Stimulated activated CD4-positive, alpha-beta T cell treated with anti-CD3 and anti-CD28 coated beads, Interleukin-15, amount 100 ng/mL, for 1 hour (primary cell): ENCODE measurements around the gene FAM47E.

Experiments used
- DNase-seq, 2 donors: peaks; one replicate each; pipeline ENCODE4 v3.0.0-alpha.2; 2020; ENCODE audit warnings: low read depth in 1 of 2, low spot score in 1 of 2

FAM47E gene

GRCh38 chr4:76301068-76301774 lies 49.7 kb downstream of the FAM47E start:
- no peak for DNase-seq

GRCh38 chr4:76301775-76302162 lies 50.2 kb downstream of the FAM47E start:
- no peak for DNase-seq

DNA sequence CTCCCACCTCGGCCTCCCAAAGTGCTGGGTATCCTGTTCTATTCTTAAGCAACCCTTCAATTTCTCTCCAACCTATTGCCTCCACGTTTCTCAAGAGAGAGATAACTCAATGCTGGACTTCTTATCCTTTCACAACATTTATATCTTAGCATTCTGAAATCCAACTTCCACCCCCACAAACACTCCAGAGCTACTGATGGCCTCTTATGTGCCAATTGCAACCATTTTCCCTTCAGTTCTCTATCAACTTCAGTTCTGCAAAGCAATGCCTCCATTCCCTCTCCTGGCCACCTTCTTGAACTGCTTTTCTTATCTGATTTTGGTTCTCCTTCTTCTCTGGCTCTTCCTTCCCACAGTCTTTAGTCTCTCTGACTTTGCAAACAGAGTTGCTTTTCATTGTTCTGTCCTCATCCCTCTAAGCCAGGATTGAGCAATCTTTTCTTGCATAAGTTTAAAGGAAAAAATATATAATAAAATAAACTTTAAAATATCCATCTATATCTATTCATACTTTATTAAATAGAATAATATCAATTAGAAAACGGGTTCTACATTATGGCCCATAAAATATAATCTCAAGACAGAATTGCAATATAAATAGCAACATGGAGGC lies 51.4 kb downstream of the FAM47E start:
- DNase-seq, result no peak

- no peak for DNase-seq
These were observed 53.6 kb downstream of the FAM47E start for GRCh38 chr4:76305033-76305687.

GRCh38 chr4:76305971-76306881 lies 54.7 kb downstream of the FAM47E start, which contains the start of gene STBD1:
Gene STBD1 (plus strand): TSS chr4:76306733. CDS start chr4:76306770, 37 bp downstream.
- peak in 1 of 2 donors; percentile 9 for DNase-seq

DNA sequence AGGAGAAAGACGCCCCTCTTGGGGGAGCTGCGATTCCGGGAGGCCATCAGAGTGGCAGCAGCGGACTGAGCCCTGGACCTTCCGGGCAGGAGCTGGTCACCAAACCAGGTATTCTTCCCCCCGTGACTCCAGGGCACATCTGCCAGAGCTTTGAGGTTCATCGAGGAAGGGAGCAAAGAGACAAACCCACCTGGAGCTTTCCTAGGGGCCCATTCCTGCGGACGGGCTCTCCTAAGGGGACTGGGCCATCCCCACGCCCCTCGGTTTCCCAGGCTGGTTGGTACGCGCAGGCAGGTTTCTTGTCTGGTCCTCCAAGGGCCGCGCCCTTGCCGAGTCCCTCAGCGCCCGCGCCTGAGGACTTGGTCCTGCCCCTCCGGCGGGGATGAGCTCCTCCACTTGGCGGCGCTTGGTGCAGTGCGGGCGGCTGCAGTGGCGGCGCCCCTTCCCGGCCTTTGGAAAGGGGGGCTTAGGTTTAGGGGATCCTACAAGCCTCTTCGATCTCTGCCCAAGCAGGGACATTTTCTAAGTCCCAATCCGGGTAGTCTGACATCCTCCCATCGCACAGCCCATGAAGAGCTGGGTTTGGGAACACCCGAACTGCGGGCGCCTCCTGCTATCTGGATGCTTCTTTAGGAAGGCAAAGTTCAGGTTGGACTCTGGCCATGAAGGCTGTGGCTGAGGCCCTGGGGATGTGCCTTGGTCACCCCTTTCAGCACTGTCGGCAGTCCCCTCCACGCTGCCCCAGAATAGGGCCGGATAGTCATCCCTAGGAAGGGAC lies 55.5 kb downstream of the FAM47E start:
- DNase-seq, result no peak

- DNase-seq, result no peak
These were observed 56.1 kb downstream of the FAM47E start for GRCh38 chr4:76307660-76308014.

DNA sequence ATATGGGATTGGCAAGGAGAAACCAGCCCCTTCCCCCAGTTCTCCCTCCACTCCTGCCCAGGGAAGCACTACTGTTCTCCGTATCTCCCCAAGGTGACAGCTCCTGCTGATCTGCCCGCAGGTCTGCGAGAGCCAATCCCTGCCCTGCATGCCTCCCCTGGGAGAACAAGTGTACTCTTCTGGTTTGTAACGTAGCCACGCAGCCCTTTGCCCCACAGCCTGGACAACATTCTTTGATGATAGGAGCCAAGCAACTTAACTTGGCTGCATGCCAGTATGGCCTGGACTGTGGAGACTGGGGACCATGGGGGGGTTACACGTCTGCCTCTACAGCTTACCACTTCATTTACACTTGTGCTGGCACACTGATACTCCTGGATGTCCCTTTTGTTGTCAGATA lies 57.0 kb downstream of the FAM47E start:
- DNase-seq, result no peak

DNA sequence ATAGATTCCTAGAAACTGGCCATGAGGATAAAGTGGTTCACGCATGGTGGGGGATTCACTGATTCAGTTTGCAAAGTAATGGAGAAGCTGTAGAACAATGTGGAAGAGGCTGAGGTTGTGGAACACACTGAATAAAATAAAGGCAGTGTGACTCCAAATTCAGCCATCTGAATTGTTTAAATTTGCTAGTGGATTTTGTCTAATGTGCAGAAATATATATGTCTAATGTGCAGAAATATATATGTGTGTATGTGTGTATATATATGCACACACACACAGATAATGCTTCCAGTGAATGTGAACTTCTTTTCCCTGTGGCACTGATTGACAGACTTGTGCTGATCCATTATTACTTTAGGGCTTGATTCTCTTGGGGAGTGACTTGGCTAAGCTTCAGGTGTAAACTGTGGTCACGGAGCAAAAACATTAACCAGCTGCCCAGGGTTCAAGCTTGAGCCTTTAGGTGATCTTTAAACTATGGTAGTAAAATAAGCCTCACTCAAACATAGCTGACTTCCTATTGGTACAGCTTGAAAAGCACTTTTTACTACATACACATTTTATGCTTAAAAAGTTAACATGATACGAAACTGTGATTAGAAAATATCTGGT lies 58.5 kb downstream of the FAM47E start:
- DNase-seq, result no peak

- DNase-seq, result no peak
These were observed 59.2 kb downstream of the FAM47E start for GRCh38 chr4:76310683-76311082.

DNA sequence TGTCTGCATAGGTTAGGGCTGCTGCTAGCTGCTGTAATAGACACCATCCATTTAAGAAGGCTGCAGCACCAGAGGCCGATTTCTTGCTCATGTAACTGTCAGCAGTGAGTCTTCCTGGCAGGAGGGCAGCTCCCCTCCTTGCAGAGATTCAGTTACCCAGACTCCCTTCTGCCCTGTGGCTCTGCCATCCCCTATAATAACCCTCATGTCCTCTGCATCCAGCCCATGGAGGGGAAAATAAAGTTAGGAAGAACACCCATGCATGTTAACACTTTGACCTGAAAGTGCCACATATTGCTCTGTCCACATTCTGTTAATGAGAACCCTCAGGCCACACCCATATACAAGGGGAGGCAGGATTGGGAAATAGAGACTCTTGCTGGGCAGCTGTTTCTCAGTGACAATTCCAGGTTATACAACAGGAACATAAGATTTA lies 60.4 kb downstream of the FAM47E start:
- DNase-seq, result no peak

DNA sequence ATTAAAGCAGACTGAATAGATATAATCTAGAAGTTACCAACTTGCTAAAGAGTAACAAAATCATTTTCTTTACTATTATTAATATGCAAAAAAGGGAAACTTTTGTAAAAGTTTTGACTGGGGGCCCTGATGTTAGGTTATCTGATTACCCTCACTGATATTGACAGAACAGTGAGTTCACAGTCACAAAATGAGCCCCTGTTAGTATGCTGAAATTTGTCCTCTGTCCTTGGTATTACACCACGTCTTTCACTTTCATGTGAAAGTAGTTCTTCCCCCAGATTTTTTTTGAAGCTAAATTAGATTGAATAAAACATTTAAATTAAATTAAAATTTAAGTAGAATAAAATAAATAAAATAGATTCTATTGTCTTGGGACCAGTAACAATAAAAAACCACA lies 60.9 kb downstream of the FAM47E start:
- DNase-seq, result no peak

DNA sequence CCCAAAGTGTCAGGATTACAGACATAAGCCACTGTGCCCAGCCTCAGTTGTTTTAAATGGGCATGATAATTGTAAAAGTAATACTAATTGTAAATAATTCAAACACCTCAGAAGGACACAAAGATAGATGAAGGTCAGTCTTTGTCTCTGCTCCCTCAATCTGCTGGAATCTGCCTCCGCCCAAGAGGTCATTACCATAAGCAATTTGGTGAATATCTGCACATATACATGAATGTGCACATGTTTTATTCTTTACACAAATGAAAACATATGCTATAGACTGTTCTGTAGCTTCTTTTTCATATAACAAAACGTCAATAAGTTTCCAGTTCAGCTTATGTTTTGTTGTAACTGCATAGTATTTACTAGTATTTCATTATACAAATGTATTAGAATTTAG lies 62.0 kb downstream of the FAM47E start:
- no peak for DNase-seq

DNA sequence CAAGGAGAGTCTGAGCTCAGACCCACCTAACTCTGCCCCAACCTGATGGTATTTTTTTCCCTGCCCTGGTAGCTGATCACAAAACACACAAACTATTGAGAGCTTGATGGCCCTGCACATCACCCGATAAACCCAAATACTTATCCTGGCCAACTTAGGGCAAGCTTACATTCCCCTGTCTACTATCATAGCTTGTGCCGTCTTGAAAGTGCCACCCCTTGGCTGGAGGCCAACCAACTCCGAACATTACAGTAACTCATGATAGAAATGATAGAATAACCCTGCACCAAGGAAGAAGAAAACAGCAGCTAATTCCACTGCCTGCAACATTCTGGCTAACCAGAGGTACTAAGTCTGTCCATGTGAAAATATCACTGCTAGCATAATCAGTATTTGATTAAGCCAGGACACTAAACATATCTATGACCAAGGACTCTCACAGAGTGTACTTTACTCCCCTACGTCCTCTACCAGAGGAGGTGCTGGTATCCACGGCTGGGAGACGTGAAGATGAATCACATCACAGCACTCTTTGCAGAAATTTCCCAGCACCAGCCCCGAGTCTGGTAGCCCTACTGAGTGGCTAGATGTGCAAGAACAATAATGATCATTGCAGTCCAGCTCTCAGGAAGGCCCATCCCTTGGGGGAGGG lies 63.9 kb downstream of the FAM47E start:
- no peak for DNase-seq

DNA sequence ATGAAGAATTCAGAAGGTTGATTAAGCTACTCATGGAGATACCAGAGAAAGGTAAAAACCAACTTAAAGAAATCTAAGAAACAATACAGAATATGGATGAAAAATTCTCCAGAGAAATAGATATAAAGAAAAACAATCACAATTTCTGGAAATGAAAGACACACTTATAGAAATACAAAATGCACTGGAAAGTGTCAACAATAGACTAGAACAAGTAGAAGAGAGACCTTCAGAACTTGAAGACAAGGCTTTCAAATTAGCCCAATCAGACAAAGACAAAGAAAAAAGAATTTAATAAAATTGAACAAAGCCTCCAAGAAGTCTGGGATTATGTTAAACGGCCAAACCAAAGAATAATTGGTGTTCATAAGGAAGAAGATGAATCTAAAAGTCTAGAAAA lies 64.6 kb downstream of the FAM47E start:
- no peak for DNase-seq

GRCh38 chr4:76322236-76322635 lies 70.7 kb downstream of the FAM47E start:
- DNase-seq, result no peak

- DNase-seq, result no peak
These were observed 73.6 kb downstream of the FAM47E start for GRCh38 chr4:76325072-76325471.

DNA sequence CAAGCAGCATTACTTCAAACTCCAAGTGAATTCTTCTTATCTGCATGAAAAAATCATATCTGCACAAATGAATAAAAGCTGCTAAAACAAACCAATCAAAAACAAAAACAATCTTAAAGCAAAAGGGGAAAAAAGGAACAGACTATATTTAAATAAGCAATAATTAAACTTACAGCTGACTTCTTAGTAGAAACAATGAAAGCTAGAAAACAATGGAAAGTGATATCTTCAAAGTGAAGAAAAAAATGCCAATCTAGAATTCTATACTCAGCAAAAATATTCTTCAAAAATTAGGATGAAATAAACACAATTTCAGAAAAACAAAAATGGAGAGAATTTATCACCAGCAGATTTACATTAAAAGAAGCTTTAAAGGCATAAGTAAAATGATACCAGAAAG lies 75.0 kb downstream of the FAM47E start:
- DNase-seq, result no peak
